DOHH2 (cell line): ENCODE data around the gene FSD1L.
"Not testable (repeated sequence)": the region's sequence is repeated elsewhere in the genome, so short reads cannot be mapped to it uniquely, and the experiment has no call there.

Source experiments
- H3F3A ChIP-seq: fragments of 200-600 bp; sonication (generic), shearing (Covaris generic); 2 replicates; pipeline ENCODE4 v1.6.0; 2016; ENCODE audit warnings: antibody characterized with exemption, mild to moderate bottlenecking; ENCODE audit not compliant: control insufficient read depth, insufficient read depth
- H3K27ac ChIP-seq: fragments of 200-600 bp; sonication (generic); 2 replicates; pipeline ENCODE4 v1.5.1; 2014; ENCODE audit warnings: low read depth, mild to moderate bottlenecking, low read length, moderate library complexity
- H3K27me3 ChIP-seq: fragments of 200-600 bp; sonication (generic); 2 replicates; pipeline ENCODE4 v1.6.1; 2014; ENCODE audit warnings: mild to moderate bottlenecking, low read length, mixed read lengths; ENCODE audit not compliant: control insufficient read depth
- H3K36me3 ChIP-seq: fragments of 200-600 bp; sonication (generic); 2 replicates; pipeline ENCODE4 v1.6.1; 2014; ENCODE audit warnings: mild to moderate bottlenecking, low read length, moderate library complexity, mixed read lengths; ENCODE audit not compliant: control insufficient read depth
- H3K4me1 ChIP-seq: fragments of 200-600 bp; sonication (generic); 2 replicates; pipeline ENCODE4 v1.6.1; 2014; ENCODE audit warnings: mild to moderate bottlenecking, low read length, mixed read lengths; ENCODE audit not compliant: control insufficient read depth
- H3K4me2 ChIP-seq: fragments of 200-600 bp; sonication (generic); 2 replicates; pipeline ENCODE4 v1.6.0; 2014; ENCODE audit warnings: mild to moderate bottlenecking, low read length, moderate library complexity
- H3K4me3 ChIP-seq: fragments of 200-600 bp; sonication (generic); 2 replicates; pipeline ENCODE4 v1.5.1; 2014; ENCODE audit warnings: mild to moderate bottlenecking, low read length, mixed read lengths
- H3K79me2 ChIP-seq: fragments of 200-600 bp; sonication (generic); 2 replicates; pipeline ENCODE4 v1.6.1; 2014; ENCODE audit warnings: mild to moderate bottlenecking, low read length, mixed read lengths; ENCODE audit not compliant: control insufficient read depth
- H3K9me2 ChIP-seq: fragments of 200-600 bp; sonication (generic); replicated peaks from 2 replicates; pipeline ENCODE4 v1.6.1; 2014; ENCODE audit warnings: mild to moderate bottlenecking, low read length, mixed read lengths; ENCODE audit not compliant: control insufficient read depth
- H3K9me3 ChIP-seq: fragments of 200-600 bp; sonication (generic); 2 replicates; pipeline ENCODE4 v1.6.1; 2014; ENCODE audit warnings: antibody characterized with exemption, low read length, mixed read lengths; ENCODE audit not compliant: control insufficient read depth, insufficient read depth
- H4K20me1 ChIP-seq: fragments of 200-600 bp; sonication (generic); 2 replicates; pipeline ENCODE4 v1.6.0; 2014; ENCODE audit warnings: low read depth, mild to moderate bottlenecking, antibody characterized with exemption, low read length, moderate library complexity; ENCODE audit not compliant: control insufficient read depth, insufficient read depth
- CTCF ChIP-seq: fragments of 200-600 bp; sonication (generic); IDR thresholded peaks from one replicate; pipeline ENCODE4 v1.5.1; 2014; ENCODE audit warnings: antibody characterized with exemption, mild to moderate bottlenecking, low read depth, low read length; ENCODE audit not compliant: poor library complexity, severe bottlenecking
- EZH2phosphoT487 ChIP-seq: fragments of 200-600 bp; sonication (generic); IDR thresholded peaks from 2 replicates; pipeline ENCODE4 v1.6.1; 2017; ENCODE audit warnings: borderline replicate concordance, mild to moderate bottlenecking, antibody characterized with exemption, low read length, moderate library complexity, mixed read lengths

The FSD1L gene

GRCh38 chr9:105520992-105521391 lies 73.2 kb downstream of the FSD1L start:
- H3K9me2 ChIP-seq, H3K4me1 ChIP-seq, H3K27me3 ChIP-seq, H3K36me3 ChIP-seq, H4K20me1 ChIP-seq, H3K9me3 ChIP-seq, H3F3A ChIP-seq, H3K27ac ChIP-seq, H3K4me2 ChIP-seq, H3K79me2 ChIP-seq, H3K4me3 ChIP-seq: not testable (repeated sequence)

GRCh38 chr9:105522618-105523385 lies 75.0 kb downstream of the FSD1L start:
- not testable (repeated sequence) for H3F3A ChIP-seq, H3K36me3 ChIP-seq, H3K27ac ChIP-seq, H3K27me3 ChIP-seq, H3K9me3 ChIP-seq, H3K4me2 ChIP-seq, H4K20me1 ChIP-seq, H3K9me2 ChIP-seq, H3K79me2 ChIP-seq, H3K4me3 ChIP-seq, H3K4me1 ChIP-seq

GRCh38 chr9:105531530-105531929 lies 83.7 kb downstream of the FSD1L start:
- no peaks in the 10 kb centered on the region for H3K36me3 ChIP-seq
- H3K4me3 ChIP-seq, result no peak overlapping the region
- H3K9me3 ChIP-seq, result no peaks in the 10 kb centered on the region
- no peak overlapping the region for H3K4me2 ChIP-seq
- TF ChIP-seq EZH2phosphoT487, result no peak
- no peak for TF ChIP-seq CTCF
- H3K79me2 ChIP-seq, result no peaks in the 10 kb centered on the region
- H4K20me1 ChIP-seq, result no peaks in the 10 kb centered on the region
- no peaks in the 10 kb centered on the region for H3K4me1 ChIP-seq
- no peak overlapping the region for H3K27ac ChIP-seq
- no peaks in the 10 kb centered on the region for H3K27me3 ChIP-seq
- no peaks in the 10 kb centered on the region for H3F3A ChIP-seq
- no peaks in the 10 kb centered on the region for H3K9me2 ChIP-seq

- Histone ChIP-seq H3K9me3 (no peaks in the 10 kb centered on the region), H3F3A (no peaks in the 10 kb centered on the region), H3K4me1 (no peaks in the 10 kb centered on the region), H3K36me3 (no peaks in the 10 kb centered on the region), H3K27ac (no peak overlapping the region), H3K4me2 (no peak overlapping the region), H3K9me2 (no peaks in the 10 kb centered on the region), H3K4me3 (no peak overlapping the region), H3K27me3 (no peaks in the 10 kb centered on the region), H3K79me2 (no peaks in the 10 kb centered on the region), H4K20me1 (no peaks in the 10 kb centered on the region)
- no peak for TF ChIP-seq EZH2phosphoT487
- TF ChIP-seq CTCF, result no peak
These were observed 88.3 kb downstream of the FSD1L start for GRCh38 chr9:105535920-105536668.
